ENCODE results near the gene RYR3.
A peak's percentile ranks its signal among the peaks of the same experiment; 100 is the strongest.

RYR3 gene

GRCh38 chr15:33722673-33723015 lies 411.9 kb downstream of the RYR3 start:
- Histone ChIP-seq H4K8ac (ENCODE audit: low read length) (no peak overlapping the region), H3K27ac (ENCODE audit: low read length, poor library complexity, severe bottlenecking) (peak overlapping the region; percentile 79), H3K9me3 (ENCODE audit: control insufficient read depth, low read length) (no peaks in the 10 kb centered on the region), H2AFZ (ENCODE audit: low read depth, low read length) (no peak overlapping the region), H2BK12ac (ENCODE audit: low read length in 2 of 2) (no peak overlapping the region), H3K4ac (ENCODE audit: low read depth in 1 of 2, low read length in 2 of 2) (no peak overlapping the region), H3K23ac (ENCODE audit: low read length in 2 of 2) (no peak overlapping the region), H3K14ac (ENCODE audit: low read length in 2 of 2) (no peak overlapping the region), H3K79me1 (replicated peaks; ENCODE audit: low read length, poor library complexity, severe bottlenecking) (no peaks in the 10 kb centered on the region), H2BK5ac (ENCODE audit: low read depth, low read length, poor library complexity, severe bottlenecking) (peak overlapping the region; percentile 33), H3K4me1 (ENCODE audit: control insufficient read depth, insufficient read depth, low read depth, low read length) (peaks cover 6% of the 10 kb centered on the region), H3K9ac (ENCODE audit: low read length) (no peak overlapping the region), H4K91ac (ENCODE audit: low read length) (no peak overlapping the region), H3K18ac (ENCODE audit: low read depth in 1 of 2, low read length in 2 of 2) (no peak overlapping the region), H3K4me2 (ENCODE audit: low read length, poor library complexity, severe bottlenecking) (no peak overlapping the region), H2AK5ac (ENCODE audit: low read length, severe bottlenecking) (peak overlapping the region; percentile 76), H3K4me3 (ENCODE audit: insufficient read depth in 1 of 2, low read depth in 1 of 2, low read length in 2 of 2) (no peak overlapping the region), H2BK15ac (ENCODE audit: low read depth, poor library complexity, severe bottlenecking) (no peak overlapping the region), H3K36me3 (ENCODE audit: control insufficient read depth in 1 of 2, insufficient read depth in 2 of 2, low read depth in 1 of 2, low read length in 2 of 2) (peaks cover 0 to 15% of the 10 kb centered on the region in 2 experiments), H2BK120ac (ENCODE audit: low read depth, low read length) (no peak overlapping the region), H3K27me3 (ENCODE audit: control insufficient read depth in 1 of 2, insufficient read depth in 1 of 2, low read length in 2 of 2) (no peaks in the 10 kb centered on the region)
- 91% methylated on average over 10 of the region's 12 CpGs for WGBS
- no peak for DNase-seq

GRCh38 chr15:33724321-33725036 lies 413.7 kb downstream of the RYR3 start:
- H3K4ac ChIP-seq (ENCODE audit: low read depth in 1 of 2, low read length in 2 of 2) = no peak overlapping the region
- no peak overlapping the region for H3K4me2 ChIP-seq (ENCODE audit: low read length, poor library complexity, severe bottlenecking)
- H3K23ac ChIP-seq (ENCODE audit: low read length in 2 of 2) = no peak overlapping the region
- H4K8ac ChIP-seq (ENCODE audit: low read length) = no peak overlapping the region
- no peak overlapping the region for H3K14ac ChIP-seq (ENCODE audit: low read length in 2 of 2)
- no peak overlapping the region for H2BK120ac ChIP-seq (ENCODE audit: low read depth, low read length)
- H2BK15ac ChIP-seq (ENCODE audit: low read depth, poor library complexity, severe bottlenecking) = no peak overlapping the region
- no peak overlapping the region for H2BK5ac ChIP-seq (ENCODE audit: low read depth, low read length, poor library complexity, severe bottlenecking)
- no peak overlapping the region for H3K18ac ChIP-seq (ENCODE audit: low read depth in 1 of 2, low read length in 2 of 2)
- H2AK5ac ChIP-seq (ENCODE audit: low read length, severe bottlenecking) = no peak overlapping the region
- H3K27me3 ChIP-seq (ENCODE audit: control insufficient read depth in 1 of 2, insufficient read depth in 1 of 2, low read length in 2 of 2) = no peaks in the 10 kb centered on the region
- H2BK12ac ChIP-seq (ENCODE audit: low read length in 2 of 2) = no peak overlapping the region
- H3K4me3 ChIP-seq (ENCODE audit: insufficient read depth in 1 of 2, low read depth in 1 of 2, low read length in 2 of 2) = no peak overlapping the region
- no peak for DNase-seq
- no peaks in the 10 kb centered on the region for H3K79me1 ChIP-seq (replicated peaks; ENCODE audit: low read length, poor library complexity, severe bottlenecking)
- H3K27ac ChIP-seq (ENCODE audit: low read length, poor library complexity, severe bottlenecking) = no peak overlapping the region
- H3K36me3 ChIP-seq (ENCODE audit: control insufficient read depth in 1 of 2, insufficient read depth in 2 of 2, low read depth in 1 of 2, low read length in 2 of 2) = peaks cover 0 to 18% of the 10 kb centered on the region in 2 experiments
- WGBS = 72% methylated on average over 5 of the region's 5 CpGs
- no peaks in the 10 kb centered on the region for H3K9me3 ChIP-seq (ENCODE audit: control insufficient read depth, low read length)
- H2AFZ ChIP-seq (ENCODE audit: low read depth, low read length) = no peak overlapping the region
- H4K91ac ChIP-seq (ENCODE audit: low read length) = no peak overlapping the region
- H3K9ac ChIP-seq (ENCODE audit: low read length) = no peak overlapping the region
- H3K4me1 ChIP-seq (ENCODE audit: control insufficient read depth, insufficient read depth, low read depth, low read length) = peaks cover 6% of the 10 kb centered on the region

GRCh38 chr15:33729653-33730052 lies 418.9 kb downstream of the RYR3 start:
- H3K27me3 ChIP-seq (ENCODE audit: control insufficient read depth in 1 of 2, insufficient read depth in 1 of 2, low read length in 2 of 2) = no peaks in the 10 kb centered on the region
- no peak overlapping the region for H3K18ac ChIP-seq (ENCODE audit: low read depth in 1 of 2, low read length in 2 of 2)
- no peaks in the 10 kb centered on the region for H3K79me1 ChIP-seq (replicated peaks; ENCODE audit: low read length, poor library complexity, severe bottlenecking)
- no peak overlapping the region for H3K14ac ChIP-seq (ENCODE audit: low read length in 2 of 2)
- H4K91ac ChIP-seq (ENCODE audit: low read length) = no peak overlapping the region
- no peak overlapping the region for H2AK5ac ChIP-seq (ENCODE audit: low read length, severe bottlenecking)
- H4K8ac ChIP-seq (ENCODE audit: low read length) = no peak overlapping the region
- no peak overlapping the region for H2BK5ac ChIP-seq (ENCODE audit: low read depth, low read length, poor library complexity, severe bottlenecking)
- no peak overlapping the region for H3K27ac ChIP-seq (ENCODE audit: low read length, poor library complexity, severe bottlenecking)
- no peak overlapping the region for H2BK120ac ChIP-seq (ENCODE audit: low read depth, low read length)
- H2BK15ac ChIP-seq (ENCODE audit: low read depth, poor library complexity, severe bottlenecking) = no peak overlapping the region
- no peak overlapping the region for H3K23ac ChIP-seq (ENCODE audit: low read length in 2 of 2)
- DNase-seq = peak; percentile 13
- H2BK12ac ChIP-seq (ENCODE audit: low read length in 2 of 2) = no peak overlapping the region
- H3K36me3 ChIP-seq (ENCODE audit: control insufficient read depth in 1 of 2, insufficient read depth in 2 of 2, low read depth in 1 of 2, low read length in 2 of 2) = peaks cover 0 to 18% of the 10 kb centered on the region in 2 experiments
- H3K9me3 ChIP-seq (ENCODE audit: control insufficient read depth, low read length) = no peaks in the 10 kb centered on the region
- H3K4me2 ChIP-seq (ENCODE audit: low read length, poor library complexity, severe bottlenecking) = no peak overlapping the region
- no peak overlapping the region for H3K9ac ChIP-seq (ENCODE audit: low read length)
- H3K4me3 ChIP-seq (ENCODE audit: insufficient read depth in 1 of 2, low read depth in 1 of 2, low read length in 2 of 2) = no peak overlapping the region
- H3K4ac ChIP-seq (ENCODE audit: low read depth in 1 of 2, low read length in 2 of 2) = no peak overlapping the region
- no peaks in the 10 kb centered on the region for H3K4me1 ChIP-seq (ENCODE audit: control insufficient read depth, insufficient read depth, low read depth, low read length)
- 96% methylated on average over 1 of the region's 4 CpGs for WGBS
- no peak overlapping the region for H2AFZ ChIP-seq (ENCODE audit: low read depth, low read length)

GRCh38 chr15:33730815-33731214 lies 420.0 kb downstream of the RYR3 start:
- no peak overlapping the region for H3K9ac ChIP-seq (ENCODE audit: low read length)
- H3K79me1 ChIP-seq (replicated peaks; ENCODE audit: low read length, poor library complexity, severe bottlenecking) = no peaks in the 10 kb centered on the region
- no peaks in the 10 kb centered on the region for H3K27me3 ChIP-seq (ENCODE audit: control insufficient read depth in 1 of 2, insufficient read depth in 1 of 2, low read length in 2 of 2)

More at GRCh38 chr15:33730815-33731214, 420.0 kb downstream of the RYR3 start:
- Histone ChIP-seq H3K36me3 (ENCODE audit: control insufficient read depth in 1 of 2, insufficient read depth in 2 of 2, low read depth in 1 of 2, low read length in 2 of 2) (peaks cover 0 to 12% of the 10 kb centered on the region in 2 experiments), H3K4me2 (ENCODE audit: low read length, poor library complexity, severe bottlenecking) (no peak overlapping the region), H4K91ac (ENCODE audit: low read length) (no peak overlapping the region), H3K27ac (ENCODE audit: low read length, poor library complexity, severe bottlenecking) (no peak overlapping the region), H3K18ac (ENCODE audit: low read depth in 1 of 2, low read length in 2 of 2) (no peak overlapping the region), H3K4ac (ENCODE audit: low read depth in 1 of 2, low read length in 2 of 2) (no peak overlapping the region), H3K4me3 (ENCODE audit: insufficient read depth in 1 of 2, low read depth in 1 of 2, low read length in 2 of 2) (peak overlapping the region in 1 of 2 experiments; percentile 47), H2AFZ (ENCODE audit: low read depth, low read length) (no peak overlapping the region), H3K4me1 (ENCODE audit: control insufficient read depth, insufficient read depth, low read depth, low read length) (no peaks in the 10 kb centered on the region), H3K23ac (ENCODE audit: low read length in 2 of 2) (no peak overlapping the region), H3K14ac (ENCODE audit: low read length in 2 of 2) (no peak overlapping the region), H2BK120ac (ENCODE audit: low read depth, low read length) (no peak overlapping the region), H2BK12ac (ENCODE audit: low read length in 2 of 2) (no peak overlapping the region), H4K8ac (ENCODE audit: low read length) (no peak overlapping the region), H3K9me3 (ENCODE audit: control insufficient read depth, low read length) (no peaks in the 10 kb centered on the region), H2AK5ac (ENCODE audit: low read length, severe bottlenecking) (no peak overlapping the region), H2BK15ac (ENCODE audit: low read depth, poor library complexity, severe bottlenecking) (no peak overlapping the region), H2BK5ac (ENCODE audit: low read depth, low read length, poor library complexity, severe bottlenecking) (no peak overlapping the region)
- DNase-seq = no peak
- 86% methylated on average over 2 of the region's 4 CpGs for WGBS

Measured in mesenchymal stem cell (in vitro differentiated cells and primary cell).